GM12878 (cell line): Measurements from ENCODE around the gene OSBPL10. TPM values are rescaled to one million over a fixed set of nuclear protein-coding genes. Genes with fewer than 3 reads are reported as not detected.

Source experiments
- ATAC-seq: fragments of 200-7000 bp; cut with Tn5 transposase; 3 replicates; pipeline ENCODE4 v1.9.1; 2020; ENCODE audit warnings: mild to moderate bottlenecking, moderate library complexity
- BruUV-seq: library from RNA; stranded (reverse); fragments of 400-500 nt; replicated peaks from 2 replicates; lab custom pipeline; 2021; lab: Mats Ljungman, UMichigan
- CTCF ChIA-PET: fragments of 300-600 bp; sonication (Branson Sonifier 250); formaldehyde crosslinking; extraction: SDS; loops from one replicate; lab custom pipeline; 2021; ENCODE audit warnings: inconsistent platforms; lab: Yijun Ruan, JAX
- POLR2A ChIA-PET: fragments of 350-600 bp; formaldehyde crosslinking; extraction: SDS; loops from one replicate; lab custom pipeline; 2021; ENCODE audit warnings: inconsistent platforms; lab: Charles Lee
- RAD21 ChIA-PET: fragments of 300-600 bp; sonication (Branson Sonifier 250); formaldehyde crosslinking; loops from one replicate; lab custom pipeline; 2023; ENCODE audit warnings: antibody characterized with exemption; ENCODE audit not compliant: unreplicated experiment; lab: Charles Lee
- SMC1A ChIA-PET: fragments of 300-600 bp; sonication (Branson Sonifier 250); formaldehyde crosslinking; loops from one replicate; lab custom pipeline; 2023; ENCODE audit not compliant: unreplicated experiment, uncharacterized antibody; lab: Charles Lee
- DNase-seq: peaks from one replicate; pipeline ENCODE4 v3.0.0-alpha.2; 2011; ENCODE audit warnings: low read depth, low spot score
- FAIRE-seq: peaks from 3 replicates; lab custom pipeline; 2011; peaks lifted over from hg19 to GRCh38; lab: Jason Lieb, UNC
- H2AFZ ChIP-seq: 2 replicates; pipeline ENCODE4 v1.6.0; 2011; ENCODE audit warnings: low read depth, low read length, control low read depth; ENCODE audit not compliant: control insufficient read depth
- H3K27ac ChIP-seq: 2 replicates; pipeline ENCODE4 v1.5.1; 2011; ENCODE audit warnings: control low read depth; ENCODE audit not compliant: control insufficient read depth, insufficient read depth
- H3K27me3 ChIP-seq, 2 experiments: replicated peaks in 1 of 2; 2 replicates each; pipeline versions ENCODE4 v1.6.0 to v1.6.1; 2011; ENCODE audit warnings: low read length in 1 of 2; ENCODE audit not compliant: control insufficient read depth in 2 of 2, insufficient read depth in 2 of 2
- H3K36me3 ChIP-seq, 2 experiments: 2 replicates each; pipeline ENCODE4 v1.5.1; 2011; ENCODE audit warnings: low read length in 1 of 2; ENCODE audit not compliant: control insufficient read depth in 2 of 2, insufficient read depth in 2 of 2
- H3K4me1 ChIP-seq: 2 replicates; pipeline ENCODE4 v1.6.1; 2011; ENCODE audit warnings: mild to moderate bottlenecking, low read length, moderate library complexity, mixed read lengths; ENCODE audit not compliant: control insufficient read depth, insufficient read depth
- H3K4me2 ChIP-seq: 2 replicates; pipeline ENCODE4 v1.6.0; 2011; ENCODE audit warnings: control low read depth; ENCODE audit not compliant: control insufficient read depth, insufficient read depth
- H3K4me3 ChIP-seq: fragments of 200-600 bp; sonication (generic); 2 replicates; pipeline ENCODE4 v1.5.1; 2016
- H3K79me2 ChIP-seq: 2 replicates; pipeline ENCODE4 v1.6.0; 2011; ENCODE audit warnings: low read length; ENCODE audit not compliant: control insufficient read depth, insufficient read depth
- H3K9ac ChIP-seq: 2 replicates; pipeline ENCODE4 v1.8.0; 2011; ENCODE audit warnings: low read length, control low read depth, mixed read lengths; ENCODE audit not compliant: control insufficient read depth, insufficient read depth
- H3K9me3 ChIP-seq: replicated peaks from 3 replicates; pipeline ENCODE4 v1.5.1; 2011; ENCODE audit warnings: mild to moderate bottlenecking, low read length; ENCODE audit not compliant: control insufficient read depth, insufficient read depth
- H4K20me1 ChIP-seq: 2 replicates; pipeline ENCODE4 v1.6.0; 2011; ENCODE audit not compliant: control insufficient read depth, insufficient read depth
- BACH1 ChIP-seq: fragments of 450-650 bp; IDR thresholded peaks from 2 replicates; pipeline ENCODE4 v1.6.1; 2017; ENCODE audit warnings: mild to moderate bottlenecking, borderline replicate concordance
- BHLHE40 ChIP-seq, 2 experiments: fragments of 450-650 bp in 1 of 2; IDR thresholded peaks; 2 replicates each; pipeline ENCODE4 v1.6.1; 2011 to 2017; ENCODE audit warnings: low read depth in 2 of 2, borderline replicate concordance in 1 of 2, improper control_type of control experiment in 1 of 2, low read length in 1 of 2, mild to moderate bottlenecking in 1 of 2
- CHD4 ChIP-seq: fragments of 200-600 bp; sonication (generic); IDR thresholded peaks from 2 replicates; pipeline ENCODE4 v1.6.1; 2016; ENCODE audit warnings: mild to moderate bottlenecking
- E4F1 ChIP-seq: fragments of 450-650 bp; IDR thresholded peaks from 2 replicates; pipeline ENCODE4 v1.6.1; 2018; ENCODE audit warnings: borderline replicate concordance, mild to moderate bottlenecking; ENCODE audit not compliant: partially characterized antibody
- HDGF ChIP-seq: fragments of 450-650 bp; IDR thresholded peaks from 2 replicates; pipeline ENCODE4 v1.6.1; 2016; ENCODE audit warnings: antibody characterized with exemption
- NFIC ChIP-seq: IDR thresholded peaks from 2 replicates; pipeline ENCODE4 v1.6.1; 2012; ENCODE audit warnings: low read depth, mild to moderate bottlenecking, inconsistent platforms, low read length, moderate library complexity
- POU2F2 ChIP-seq: IDR thresholded peaks from 3 replicates; pipeline ENCODE4 v1.6.1; 2011; ENCODE audit warnings: low read depth, mild to moderate bottlenecking, low read length, borderline replicate concordance
- WGBS: methylation state at CpG from one replicate; pipeline ENCODE4 v1.1.6; 2016; ENCODE audit warnings: low lambda C conversion rate; ENCODE audit not compliant: insufficient replicate concordance, insufficient coverage; ENCODE audit errors: missing lambda C conversion rate; 5-methylcytosine and 5-hydroxymethylcytosine counted together
- in situ Hi-C: fragments of 300-500 bp; cut with MboI; formaldehyde crosslinking; loops from 9 replicates; pipeline ENCODE4 v1.14.3; 2018; ENCODE audit warnings: mixed read lengths
- intact Hi-C: fragments of 100-400 bp; cut with micrococcal nuclease; formaldehyde crosslinking; loops from one replicate; pipeline ENCODE4 v1.14.2; 2022; ENCODE audit not compliant: unreplicated experiment
- polyA plus RNA-seq, 11 experiments: library from polyadenylated mRNA; depleted of rRNA in 4 of 11; unstranded in 6 of 11; stranded (reverse) in 5 of 11; fragments of >200 nt; fragmentation: Nextera tagmentation in 4 of 11; fragmentation: Illumina TruSeq in 1 of 11; extraction: Ambion mirVana in 4 of 11; extraction: Trizol in 1 of 11; gene quantifications; 1 replicate in 1 of 11; 2 replicates in 10 of 11; pipeline versions ENCODE4 v1.2.1 to v1.2.3, GENCODE V29; 2011 to 2016; ENCODE audit warnings: inconsistent platforms in 2 of 11, missing spikeins in 2 of 11, low read depth in 1 of 11
- total RNA-seq, 4 experiments: library from RNA; depleted of rRNA in 3 of 4; stranded (reverse); fragments of >200 nt in 3 of 4; fragmentation: Illumina TruSeq in 1 of 4; extraction: Trizol in 1 of 4; gene quantifications; 2 replicates each; pipeline versions ENCODE4 v1.2.1 to v1.2.3, GENCODE V29; 2013 to 2021
- TF ChIP-seq, protein P1 (sequence below): fragments of 450-650 bp; IDR thresholded peaks from 2 replicates; pipeline ENCODE4 v1.6.1; 2016; ENCODE audit warnings: mild to moderate bottlenecking

OSBPL10 gene
- total and polyA plus RNA-seq, 10 of the 15 experiments (the other 5 are each of a cell fraction or from before 2014, with no cell fraction given) = 0.03 to 0.25 (median 0.09) TPM; not detected in 5

GRCh38 chr3:31909455-31909854 lies 71.6 kb downstream of the OSBPL10 start:
- no TSS peak for BruUV-seq
- Histone ChIP-seq H3K4me3 (no peak overlapping the region), H4K20me1 (no peaks in the 10 kb centered on the region), H2AFZ (no peak overlapping the region), H3K9ac (no peak overlapping the region), H3K9me3 (no peaks in the 10 kb centered on the region), H3K79me2 (no peaks in the 10 kb centered on the region), H3K27me3 (no peaks in the 10 kb centered on the region), H3K27ac (no peak overlapping the region), H3K4me2 (no peak overlapping the region), H3K4me1 (no peaks in the 10 kb centered on the region), H3K36me3 (no peaks in the 10 kb centered on the region)
- FAIRE-seq (no peak), DNase-seq (no peak), ATAC-seq (no peak)
- ChIA-PET RAD21 (interaction anchor here (1.6 kb wide), 1 partner anchor 51 kb away, joined by 4 read pairs; no protein-coding TSS in a partner anchor), CTCF (interaction anchor here (1.1 kb wide), 1 partner anchor 143 kb away, joined by 3 read pairs; no protein-coding TSS in a partner anchor), POLR2A (no interaction called here), SMC1A (interaction anchor here (1.0 kb wide), 2 partner anchors 12 to 14 kb away, joined by 3 read pairs; no protein-coding TSS in a partner anchor)
- TF ChIP-seq E4F1 (no peak), NFIC (no peak), CHD4 (no peak), HDGF (no peak), BACH1 (no peak), BHLHE40 (IDR thresholded peaks at IDR 0.05; ENCODE audit: borderline replicate concordance in 1 of 2, low read depth in 2 of 2, low read length in 1 of 2) (no peak), POU2F2 (no peak)
- TF ChIP-seq, protein P1, sequence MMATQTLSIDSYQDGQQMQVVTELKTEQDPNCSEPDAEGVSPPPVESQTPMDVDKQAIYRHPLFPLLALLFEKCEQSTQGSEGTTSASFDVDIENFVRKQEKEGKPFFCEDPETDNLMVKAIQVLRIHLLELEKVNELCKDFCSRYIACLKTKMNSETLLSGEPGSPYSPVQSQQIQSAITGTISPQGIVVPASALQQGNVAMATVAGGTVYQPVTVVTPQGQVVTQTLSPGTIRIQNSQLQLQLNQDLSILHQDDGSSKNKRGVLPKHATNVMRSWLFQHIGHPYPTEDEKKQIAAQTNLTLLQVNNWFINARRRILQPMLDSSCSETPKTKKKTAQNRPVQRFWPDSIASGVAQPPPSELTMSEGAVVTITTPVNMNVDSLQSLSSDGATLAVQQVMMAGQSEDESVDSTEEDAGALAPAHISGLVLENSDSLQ = no peak
- intact Hi-C loops = no loop called here
- WGBS = 20% methylated on average over 6 of the region's 7 CpGs
- in situ Hi-C loops = no loop called here
